Stomach (tissue), 9 donors: ENCODE results near the gene CHD3. TPM values are rescaled to one million over a fixed set of nuclear protein-coding genes. Genes with fewer than 3 reads are reported as not detected.

ENCODE experiments used
- DNase-seq, 2 donors: peaks; one replicate each; pipeline versions ENCODE4 v3.0.0 to v3.0.0-alpha.2; 2013 to 2019
- H3K27ac ChIP-seq, 5 donors: fragments of 200-600 bp in 4 of 5; sonication (generic) in 4 of 5; one replicate each; pipeline ENCODE4 v1.5.1; 2013 to 2019; ENCODE audit warnings: mild to moderate bottlenecking in 1 of 5, moderate library complexity in 1 of 5
- H3K27me3 ChIP-seq, 3 donors: fragments of 200-600 bp; sonication (generic); one replicate each; pipeline ENCODE4 v1.5.1; 2017 to 2019; ENCODE audit warnings: mixed run types in 1 of 3
- H3K36me3 ChIP-seq, 4 donors: fragments of 200-600 bp; sonication (generic); 1 replicate in 3 of 4; 2 replicates in 1 of 4; pipeline ENCODE4 v1.5.1; 2016 to 2019
- H3K4me1 ChIP-seq, 4 donors: fragments of 200-600 bp; sonication (generic); one replicate each; pipeline ENCODE4 v1.5.1; 2016 to 2019
- H3K4me3 ChIP-seq, 4 donors: fragments of 200-600 bp; sonication (generic) in 3 of 4; one replicate each; pipeline ENCODE4 v1.5.1; 2016 to 2019; ENCODE audit warnings: mild to moderate bottlenecking in 1 of 4
- H3K9me3 ChIP-seq, 4 donors: fragments of 200-600 bp; sonication (generic); one replicate each; pipeline ENCODE4 v1.5.1; 2016 to 2019
- CTCF ChIP-seq, 7 experiments: fragments of 450-650 bp in 4 of 7; fragments of 200-600 bp in 3 of 7; sonication (generic) in 3 of 7; IDR thresholded peaks; one replicate each; pipeline ENCODE4 v1.5.1; 2016 to 2019; ENCODE audit warnings: antibody characterized with exemption in 7 of 7, control low read depth in 2 of 7, mild to moderate bottlenecking in 1 of 7
- EP300 ChIP-seq: sonication (generic); formaldehyde crosslinking; IDR thresholded peaks from one replicate; pipeline ENCODE4 v1.6.1; 2017; ENCODE audit warnings: antibody characterized with exemption
- POLR2A ChIP-seq, 4 donors: fragments of 450-650 bp; IDR thresholded peaks; one replicate each; pipeline ENCODE4 v1.6.1; 2016; ENCODE audit warnings: antibody characterized with exemption in 4 of 4, control low read depth in 2 of 4, mild to moderate bottlenecking in 1 of 4, moderate library complexity in 1 of 4
- POLR2AphosphoS5 ChIP-seq, 3 donors: sonication (generic); formaldehyde crosslinking; IDR thresholded peaks; one replicate each; pipeline ENCODE4 v1.6.1; 2016; ENCODE audit warnings: antibody characterized with exemption in 3 of 3
- WGBS, 5 donors: extraction: QIAGEN DNeasy Blood & Tissue Kit in 3 of 5; methylation state at CpG; one replicate each; pipeline versions ENCODE4 v1.1.5 to v1.1.7; 2013 to 2018; 5-methylcytosine and 5-hydroxymethylcytosine counted together
- intact Hi-C: fragments of 100-400 bp; cut with DNase I; formaldehyde crosslinking; loops from one replicate; pipeline ENCODE4 v1.15.1; 2023; ENCODE audit warnings: low total_unique reads
- polyA plus RNA-seq, 3 donors: library from polyadenylated mRNA; stranded (reverse); fragments of 200-250 nt; gene quantifications; one replicate each; pipeline ENCODE4 v1.2.3, GENCODE V29; 2013
- total RNA-seq, 5 donors: library from RNA; depleted of rRNA; stranded (reverse); fragments of >200 nt; gene quantifications; one replicate each; pipeline versions ENCODE4 v1.1.0 to v1.2.3, GENCODE V29; 2014 to 2016
- donor health status: healthy with polysubstance abuse.
- donor health status: Bipolar disorder and iron deficiency.
- donor health status: healthy.

Gene CHD3
- total and polyA plus RNA-seq, 8 donors: 43.0 to 190 (median 64.9) TPM

- Histone ChIP-seq H3K36me3 (peaks cover 0 to 15% (median 13%) of the 10 kb centered on the region in 4 donors), H3K27ac (peak overlapping the region in 4 of 5 donors; percentile 96 to 100 (median 99)), H3K27me3 (no peaks in the 10 kb centered on the region), H3K9me3 (no peaks in the 10 kb centered on the region), H3K4me3 (peak overlapping the region in 1 of 4 donors; percentile 66), H3K4me1 (peaks cover 45 to 82% (median 72%) of the 10 kb centered on the region in 4 donors)
- 43 to 61% (median 53%) methylated on average over 1 of the region's 1 CpG for WGBS, 5 donors
- intact Hi-C loops: no loop called here
- DNase-seq: no peak
- TF ChIP-seq CTCF (IDR thresholded peaks at IDR 0.05): no peak
Measured at GRCh38 chr17:7840441-7840840, 48.1 kb upstream of the CHD3 start.

GRCh38 chr17:7840875-7841274, 47.7 kb upstream of the CHD3 start:
- no peak for DNase-seq
- intact Hi-C loops: no loop called here
- Histone ChIP-seq H3K9me3 (no peaks in the 10 kb centered on the region), H3K27ac (peak overlapping the region; percentile 96 to 100 (median 99)), H3K36me3 (peaks cover 3 to 20% (median 17%) of the 10 kb centered on the region in 4 donors), H3K4me3 (peak overlapping the region; percentile 66 to 78 (median 72)), H3K4me1 (peaks cover 49 to 84% (median 74%) of the 10 kb centered on the region in 4 donors), H3K27me3 (no peaks in the 10 kb centered on the region)
- 33 to 65% (median 41%) methylated on average over 1 of the region's 1 CpG for WGBS, 5 donors
- no peak for TF ChIP-seq POLR2A (IDR thresholded peaks at IDR 0.05)
- TF ChIP-seq CTCF (IDR thresholded peaks at IDR 0.05): no peak
- TF ChIP-seq EP300: no peak
- no peak for TF ChIP-seq POLR2AphosphoS5 (IDR thresholded peaks at IDR 0.05)

- H3K4me1 ChIP-seq: peaks cover 50 to 80% (median 75%) of the 10 kb centered on the region in 4 donors
- H3K36me3 ChIP-seq: peaks cover 9 to 26% (median 23%) of the 10 kb centered on the region in 4 donors
- intact Hi-C loops: no loop called here
- peak overlapping the region; percentile 96 to 100 (median 99) for H3K27ac ChIP-seq
- peak overlapping the region; percentile 66 to 78 (median 72) for H3K4me3 ChIP-seq
- peak; percentile 85 to 94 for DNase-seq
- peak in 1 of 7 experiments; percentile 21 for TF ChIP-seq CTCF (IDR thresholded peaks at IDR 0.05)
- TF ChIP-seq POLR2A (IDR thresholded peaks at IDR 0.05): no peak
- peak; percentile 16 to 72 (median 31) for TF ChIP-seq POLR2AphosphoS5 (IDR thresholded peaks at IDR 0.05)
- H3K27me3 ChIP-seq: no peaks in the 10 kb centered on the region
- WGBS, 5 donors: 1 to 7% (median 2%) methylated on average over 17 to 34 of the region's 34 CpGs
- H3K9me3 ChIP-seq: no peaks in the 10 kb centered on the region
Measured at GRCh38 chr17:7841396-7841914, 47.1 kb upstream of the CHD3 start.

GRCh38 chr17:7841915-7842379, 46.6 kb upstream of the CHD3 start:
- no peaks in the 10 kb centered on the region for H3K9me3 ChIP-seq
- 0% methylated on average over 10 to 46 of the region's 46 CpGs for WGBS, 5 donors
- peaks cover 14 to 30% (median 28%) of the 10 kb centered on the region in 4 donors for H3K36me3 ChIP-seq
- H3K27me3 ChIP-seq: no peaks in the 10 kb centered on the region
- intact Hi-C loops: no loop called here
- H3K4me1 ChIP-seq: peaks cover 47 to 76% (median 72%) of the 10 kb centered on the region in 4 donors
- peak; percentile 91 to 97 for DNase-seq
- H3K27ac ChIP-seq: peak overlapping the region; percentile 96 to 100 (median 99)
- peak overlapping the region; percentile 66 to 78 (median 72) for H3K4me3 ChIP-seq
- TF ChIP-seq EP300 (no peak), CTCF (IDR thresholded peaks at IDR 0.05) (no peak), POLR2AphosphoS5 (IDR thresholded peaks at IDR 0.05) (peak in 1 of 3 donors; percentile 45)
